Middle frontal gyrus (tissue), 1 donor: ENCODE results near the gene FGD5.

Experiments
- DNase-seq: peaks from one replicate; pipeline ENCODE4 v3.0.0-alpha.2; 2015; ENCODE audit warnings: low spot score; ENCODE audit errors: extremely low spot score

The FGD5 gene

DNA sequence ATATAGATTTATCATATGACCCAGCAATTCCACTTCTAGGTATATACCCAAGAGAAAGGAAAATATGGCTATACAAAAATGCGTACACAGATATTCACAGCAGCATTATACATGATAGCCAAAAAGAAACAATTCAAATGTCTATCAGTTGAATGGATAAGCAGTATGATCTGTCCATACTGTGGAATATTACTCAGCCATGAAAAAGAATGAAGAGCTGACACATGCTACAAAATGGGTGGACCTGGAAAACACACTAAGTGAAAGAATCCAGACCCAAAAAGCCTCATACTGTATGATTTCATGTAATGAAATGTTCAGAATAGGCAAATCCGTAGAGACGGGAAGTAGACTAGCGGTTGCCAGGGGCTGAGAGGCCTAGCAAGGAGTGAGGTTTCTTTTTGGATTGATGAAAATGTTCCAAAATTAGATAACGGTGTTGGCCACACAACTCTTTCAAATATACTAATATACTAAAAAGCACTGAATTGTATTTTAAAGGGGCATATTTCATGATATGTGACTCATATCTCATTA lies 33.4 kb downstream of the FGD5 start:
- DNase-seq = no peak

DNA sequence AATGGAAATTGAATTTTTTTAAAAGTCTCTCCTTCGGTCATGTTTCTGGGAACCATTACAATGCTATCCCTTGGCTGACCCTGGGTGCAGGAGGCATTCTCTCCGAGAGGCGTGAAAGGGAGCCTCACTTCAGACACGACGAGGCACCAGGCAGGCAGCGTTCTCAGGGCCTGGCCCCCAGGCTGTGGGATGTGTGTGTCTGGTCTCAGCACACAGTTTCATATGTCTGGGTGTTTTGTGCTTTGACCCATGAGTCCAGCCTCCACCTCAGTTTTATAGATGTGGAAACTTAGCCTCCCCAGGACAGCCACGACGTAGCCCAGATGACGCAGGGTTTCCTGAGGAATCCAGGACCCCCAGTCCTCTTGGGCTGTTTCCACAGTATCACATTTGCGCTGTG lies 34.0 kb downstream of the FGD5 start:
- no peak for DNase-seq

DNA sequence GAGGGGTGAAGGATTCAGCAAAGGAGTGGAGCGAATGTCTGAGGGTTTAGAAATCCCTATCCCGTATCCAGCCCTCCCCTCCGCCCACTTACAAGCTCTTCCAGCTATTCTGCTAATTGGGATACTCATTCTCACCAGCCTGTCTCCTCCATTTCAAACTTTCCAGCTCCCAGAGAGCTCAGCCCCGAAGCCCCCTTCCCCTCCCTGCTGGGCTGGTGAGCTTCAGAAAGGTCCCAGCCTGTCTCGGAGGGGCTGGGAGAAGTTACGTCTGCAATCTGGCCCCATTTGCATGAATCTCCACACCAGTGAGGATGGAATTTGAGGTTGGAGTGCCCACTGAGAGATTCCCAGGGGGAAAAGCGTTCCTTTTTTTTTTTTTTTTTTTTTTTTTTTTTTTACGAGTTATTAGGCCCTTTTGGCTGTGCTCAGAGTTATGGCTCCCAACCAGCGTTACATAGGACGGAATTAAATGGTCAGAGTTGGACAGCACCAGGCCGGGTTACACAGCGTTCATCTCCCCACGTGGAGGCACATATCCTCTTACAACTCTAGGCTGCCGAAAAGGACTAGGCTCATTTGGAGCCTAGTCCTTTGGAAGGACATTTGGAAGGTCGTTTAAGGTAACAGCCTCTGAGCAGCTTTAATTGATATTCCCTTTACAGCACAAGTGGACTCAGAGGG lies 34.6 kb downstream of the FGD5 start:
- DNase-seq = no peak

DNA sequence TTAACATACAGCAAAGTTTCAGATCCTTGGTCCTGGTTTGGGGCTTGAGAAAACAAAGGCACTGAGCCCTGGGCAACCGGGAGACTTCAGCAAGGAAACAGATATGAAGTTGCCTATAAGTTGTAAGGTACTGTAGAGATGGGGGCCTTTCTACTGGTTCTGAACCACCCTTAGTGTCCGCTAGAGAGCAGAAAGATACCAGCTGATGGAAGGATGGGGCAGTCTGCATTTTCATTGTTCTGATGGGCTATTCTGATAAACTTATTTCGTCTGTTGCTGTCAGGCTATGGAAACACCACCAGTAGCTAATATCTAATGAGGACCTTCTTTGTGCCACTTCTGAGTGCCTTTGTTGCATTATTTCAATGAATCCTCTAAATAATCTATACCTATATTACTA lies 38.7 kb downstream of the FGD5 start:
- no peak for DNase-seq

DNA sequence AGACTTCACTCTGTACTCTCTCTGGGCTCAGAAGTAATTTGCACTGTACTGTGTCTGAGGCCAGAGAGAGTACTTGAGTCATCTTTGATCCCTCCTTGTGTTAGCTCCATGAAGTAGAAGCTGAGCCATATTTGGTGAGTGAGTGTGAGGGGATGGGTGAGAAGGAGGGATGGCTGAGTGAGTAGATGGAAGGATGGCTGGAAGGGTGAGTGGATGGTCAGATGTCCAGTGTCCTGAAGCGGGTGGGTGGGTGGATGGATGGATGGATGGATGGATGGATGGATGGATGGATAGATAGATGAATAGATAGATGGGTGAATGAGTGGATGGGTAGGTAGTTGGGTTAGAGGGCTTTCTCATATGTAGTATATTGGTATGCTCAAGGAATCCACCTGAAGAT lies 39.3 kb downstream of the FGD5 start:
- DNase-seq = no peak

DNA sequence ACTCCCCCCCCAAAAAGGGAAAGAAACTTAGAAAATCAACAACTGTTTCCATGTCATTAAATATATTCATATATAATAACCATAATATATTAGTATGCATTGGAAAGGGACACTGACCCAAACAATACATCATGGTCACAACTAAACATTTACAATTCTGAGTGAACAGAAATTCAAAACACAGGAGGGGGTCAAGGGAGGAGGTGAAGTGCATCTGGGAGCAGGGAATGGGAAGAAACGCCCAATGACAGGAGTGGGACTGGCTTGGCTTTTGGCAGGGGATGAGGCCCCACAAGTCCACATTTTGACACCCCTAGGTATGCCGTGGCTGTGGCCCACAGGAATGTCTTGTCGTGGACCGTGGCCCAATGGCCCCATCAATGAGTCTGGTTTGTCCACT lies 41.1 kb downstream of the FGD5 start:
- DNase-seq = no peak

DNA sequence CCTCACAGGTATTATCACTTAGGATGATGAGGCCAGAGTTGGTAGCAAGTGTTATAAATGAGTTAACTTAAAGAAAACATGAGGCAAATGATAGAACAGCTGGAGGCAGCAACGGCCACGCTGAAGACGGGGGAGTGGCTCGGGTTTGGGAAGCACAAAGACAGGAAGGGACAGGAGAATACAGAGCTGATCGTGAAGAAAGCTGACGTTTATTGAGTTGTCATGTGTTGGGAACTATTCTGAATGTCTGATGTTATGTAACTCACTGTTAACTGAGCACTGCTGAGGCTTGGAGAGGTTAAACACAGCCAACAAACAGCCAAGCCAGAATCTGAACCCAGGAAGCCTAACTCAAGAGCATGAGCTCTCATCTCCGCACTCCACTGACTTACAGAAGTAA lies 42.3 kb downstream of the FGD5 start:
- DNase-seq = no peak

DNA sequence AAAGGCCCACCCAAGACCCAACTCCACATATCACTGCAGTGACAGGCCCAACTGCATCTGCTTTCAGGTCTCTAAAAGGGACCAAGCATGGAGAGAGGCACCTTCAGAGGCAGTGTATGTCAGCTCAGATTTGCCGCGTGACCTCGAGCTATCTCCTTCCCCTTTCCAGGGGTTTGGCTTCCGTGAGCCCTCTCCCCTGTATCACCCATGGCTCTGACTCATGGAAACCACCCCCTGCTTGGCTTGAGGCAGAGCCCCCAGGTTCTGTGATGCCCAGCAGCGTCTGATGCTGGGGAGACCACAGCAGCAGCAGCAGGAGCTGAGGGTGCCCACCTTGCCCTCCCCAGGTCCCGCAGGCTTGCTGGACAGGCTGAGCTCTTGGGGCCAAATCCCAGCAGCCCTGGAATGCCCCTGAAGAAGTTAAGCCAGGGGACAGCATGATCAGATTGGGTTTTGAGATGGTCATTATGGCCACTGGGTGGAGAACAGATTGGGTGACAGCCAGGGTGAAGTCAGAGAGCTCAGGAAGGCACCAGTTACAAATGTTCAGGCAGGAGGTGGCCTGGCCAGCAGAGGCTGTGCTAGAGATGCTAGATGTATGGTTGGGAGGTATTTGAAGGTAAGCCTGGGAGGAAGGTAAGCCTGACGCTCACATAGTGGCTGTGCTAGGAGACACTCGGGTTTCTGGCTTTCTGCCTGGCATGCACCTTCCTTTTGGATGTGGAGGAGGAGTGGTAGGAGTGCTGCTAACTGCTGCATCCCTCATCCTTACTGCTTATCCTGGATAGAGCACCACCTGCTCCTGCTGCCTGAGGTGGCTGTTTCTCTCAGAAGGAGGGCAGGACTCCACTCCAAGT lies 42.9 kb downstream of the FGD5 start:
- DNase-seq = no peak

DNA sequence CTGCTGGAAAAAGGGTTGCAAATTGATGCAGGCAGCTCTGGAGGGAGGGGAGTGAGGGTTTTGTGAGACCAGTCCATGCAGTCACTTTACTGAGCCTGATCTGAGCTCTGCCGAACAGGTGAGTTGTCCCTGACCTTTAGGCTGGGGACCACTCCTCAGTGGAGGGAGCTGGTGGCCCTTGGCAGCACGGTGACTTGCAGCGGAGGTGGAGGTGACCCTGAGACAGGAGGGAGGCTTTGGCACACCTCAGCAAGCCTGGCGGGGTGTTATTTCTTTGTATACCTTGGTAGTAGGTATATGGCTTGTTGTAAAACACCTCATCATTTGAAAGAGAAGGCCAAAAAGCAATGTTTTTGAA lies 43.5 kb downstream of the FGD5 start:
- DNase-seq = no peak

DNA sequence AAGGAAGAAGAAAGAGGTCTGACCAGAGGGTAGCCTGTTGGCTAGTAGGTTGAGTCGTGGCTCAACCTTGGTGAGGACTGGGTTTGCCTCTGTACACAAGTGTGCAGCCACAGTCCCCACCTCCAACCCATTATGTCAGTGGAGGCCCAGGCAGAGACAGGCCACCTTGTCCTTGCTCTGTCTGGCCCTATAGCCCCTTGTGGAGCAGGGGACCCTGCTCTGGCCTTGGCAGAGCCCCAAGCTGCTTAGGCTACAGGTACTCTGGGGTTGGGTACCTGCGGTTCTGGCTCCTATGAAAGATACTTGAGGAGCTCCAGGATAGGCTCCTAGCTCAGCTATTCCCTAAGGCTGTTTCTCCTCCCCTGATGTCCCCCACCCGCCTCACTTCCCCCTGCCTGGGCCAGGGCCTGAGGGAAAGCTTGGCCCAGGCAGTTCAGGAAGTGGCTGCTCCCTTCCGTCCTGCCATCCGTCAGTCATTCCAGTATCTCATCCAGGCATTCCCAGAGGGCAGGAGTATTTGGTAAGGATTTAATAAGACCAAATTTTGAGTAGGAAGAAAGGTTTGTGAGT lies 44.0 kb downstream of the FGD5 start:
- DNase-seq = no peak

DNA sequence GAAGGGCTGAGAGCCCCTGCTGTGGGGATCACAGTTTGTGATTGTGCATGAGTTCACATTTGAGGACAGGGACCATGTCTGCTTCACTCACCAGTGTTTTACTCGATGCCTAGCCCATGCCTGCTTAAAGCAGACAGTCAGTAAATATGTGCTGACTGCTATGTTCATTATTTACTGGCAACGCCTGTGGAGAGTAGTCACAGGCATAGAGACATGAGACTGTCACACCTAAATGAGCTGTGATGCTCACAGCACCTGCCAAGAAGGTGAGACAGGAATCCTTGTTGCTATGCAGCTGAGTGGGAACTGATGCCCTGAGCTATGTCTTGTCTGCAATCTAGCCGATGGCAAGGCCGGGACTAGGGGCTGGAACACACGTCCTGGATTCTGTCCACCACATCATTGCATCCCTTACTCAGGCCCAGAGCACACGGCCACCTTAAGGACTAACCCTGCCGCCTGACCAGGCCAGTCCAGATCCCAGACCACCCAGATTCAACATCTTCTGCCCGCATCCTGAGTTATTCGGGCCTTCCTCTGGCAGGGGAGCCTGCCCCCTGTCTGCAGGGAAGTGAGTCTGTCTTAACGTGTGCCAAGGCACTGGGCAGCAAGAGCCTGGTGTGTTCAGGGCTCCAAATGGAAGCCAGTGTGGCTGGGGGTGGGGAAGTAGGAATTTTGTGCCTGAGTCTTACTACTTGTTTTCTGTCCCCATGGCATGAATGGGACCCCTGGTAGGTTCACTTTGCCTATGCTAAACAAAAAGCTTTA lies 44.8 kb downstream of the FGD5 start:
- DNase-seq = no peak

DNA sequence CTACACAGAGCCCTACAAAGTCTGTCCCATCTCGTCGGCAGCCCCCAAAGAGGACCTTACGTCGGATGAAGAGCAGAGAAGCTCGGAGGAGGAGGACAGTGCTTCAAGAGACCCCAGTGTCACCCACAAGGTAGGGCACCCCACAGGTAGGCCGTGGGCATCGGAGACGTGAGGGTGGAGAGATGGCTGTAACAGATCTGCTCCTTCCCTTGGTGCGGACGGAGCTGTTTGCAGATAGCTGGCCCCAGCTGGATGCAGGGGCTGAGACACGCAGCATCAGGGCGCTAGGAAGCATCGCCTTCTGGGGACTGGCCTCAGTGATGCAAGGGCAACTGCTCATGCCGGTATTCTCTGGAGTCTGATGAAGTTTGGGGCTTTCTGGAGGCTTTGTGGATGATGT lies 45.4 kb downstream of the FGD5 start:
- no peak for DNase-seq

DNA sequence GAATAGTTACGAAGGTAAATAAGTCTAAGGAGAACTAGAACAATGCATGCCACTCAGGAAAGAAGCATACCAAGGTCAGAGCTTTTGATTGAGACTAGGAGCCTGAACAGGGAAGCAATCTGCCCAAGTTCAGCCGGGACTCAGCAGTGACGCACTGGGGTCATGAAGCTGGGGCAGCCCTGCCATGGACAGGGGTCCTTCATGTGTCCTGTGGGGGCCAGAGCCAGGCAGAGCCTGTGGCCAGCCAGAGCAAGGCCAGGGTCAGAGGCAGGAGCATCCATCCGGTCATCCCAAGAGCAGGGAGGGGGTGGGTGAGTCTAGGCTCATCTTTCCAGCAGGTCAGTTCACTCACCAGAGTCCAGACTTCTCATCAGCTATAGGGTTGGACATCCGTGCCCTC lies 47.9 kb downstream of the FGD5 start:
- DNase-seq = no peak

DNA sequence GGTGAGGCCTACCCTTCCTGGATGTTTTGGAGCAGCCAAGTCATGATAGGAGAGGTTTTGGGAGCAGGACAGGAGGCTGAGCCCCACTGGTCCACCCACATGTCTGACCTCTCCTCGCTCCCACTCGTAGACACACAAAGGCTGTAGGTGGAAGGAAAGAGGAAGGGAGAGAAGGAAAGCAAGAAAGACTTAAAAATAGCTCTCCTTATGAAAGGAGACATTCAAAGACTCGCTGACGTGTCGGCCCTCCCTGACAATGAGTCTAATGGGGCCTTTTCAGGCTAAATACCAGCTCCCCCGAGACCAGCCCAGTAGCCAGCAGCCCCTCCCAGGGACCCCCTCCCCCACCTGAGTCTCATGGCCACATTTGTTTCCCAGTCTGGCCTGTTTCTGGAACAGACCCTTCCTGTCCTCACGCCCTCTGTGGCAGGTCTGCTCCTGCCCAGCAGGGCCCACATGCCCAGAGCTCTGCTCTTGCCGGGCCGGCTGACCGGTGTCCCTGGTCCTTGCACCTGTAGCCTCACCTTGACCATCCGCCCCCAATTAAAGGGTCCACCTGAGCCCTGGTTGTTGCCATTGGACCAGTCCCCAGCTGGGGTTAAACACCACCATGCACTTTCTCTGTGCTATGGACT lies 49.3 kb downstream of the FGD5 start:
- no peak for DNase-seq

DNA sequence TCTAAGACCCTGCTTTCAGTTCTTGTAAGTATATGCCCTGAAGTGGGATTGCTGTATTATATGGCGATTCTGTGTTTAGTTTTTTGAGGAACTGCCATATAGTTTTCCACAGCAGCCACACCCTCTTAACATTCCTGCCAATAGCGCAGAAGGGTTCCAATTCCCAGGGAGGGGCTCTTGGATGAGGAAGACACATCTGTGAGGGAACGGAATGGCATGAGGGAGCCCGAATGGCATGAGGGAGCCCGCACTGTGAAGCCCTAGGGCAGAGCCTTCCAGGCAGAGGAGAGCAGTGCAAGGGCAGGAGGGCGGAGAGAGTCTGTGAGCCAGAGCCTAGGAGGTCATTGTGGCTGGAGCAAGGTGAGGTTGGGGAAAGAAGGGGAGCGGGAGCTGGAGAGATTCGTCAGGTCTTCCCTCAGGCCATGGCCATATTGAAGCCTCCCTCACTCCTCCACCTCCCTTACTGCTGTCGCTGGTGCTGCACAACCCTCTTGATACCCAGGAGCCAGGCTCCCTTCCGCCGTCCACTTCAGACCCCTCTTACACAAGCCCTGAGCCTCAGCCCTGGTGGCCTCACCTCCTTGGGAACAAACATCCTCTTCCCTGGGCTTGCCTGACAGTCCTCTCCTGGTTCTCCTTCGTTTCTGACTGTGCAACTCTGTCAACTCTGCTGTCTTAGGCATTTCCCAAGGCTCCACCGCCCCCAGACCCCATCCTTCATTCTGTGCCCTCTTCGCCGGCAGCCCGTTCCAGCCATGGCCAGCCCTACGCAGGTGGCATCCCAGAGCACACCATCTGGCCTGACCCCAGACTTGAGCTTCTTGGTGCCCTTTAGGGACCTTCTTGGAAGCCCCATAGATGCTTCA lies 51.4 kb downstream of the FGD5 start:
- no peak for DNase-seq

DNA sequence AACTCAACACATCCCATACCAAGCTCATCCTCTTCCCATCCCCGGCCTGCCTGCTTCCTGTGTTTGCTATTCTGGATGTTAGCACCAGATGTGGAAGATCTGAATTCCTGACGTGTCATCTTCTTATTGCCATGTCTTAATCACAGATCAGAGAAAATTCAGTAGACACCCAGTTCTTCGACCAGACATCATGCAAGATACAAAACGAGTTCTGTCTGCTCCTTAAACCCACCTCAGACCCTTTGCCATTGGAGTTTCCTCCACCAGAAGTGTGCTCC lies 52.0 kb downstream of the FGD5 start:
- DNase-seq = no peak

DNA sequence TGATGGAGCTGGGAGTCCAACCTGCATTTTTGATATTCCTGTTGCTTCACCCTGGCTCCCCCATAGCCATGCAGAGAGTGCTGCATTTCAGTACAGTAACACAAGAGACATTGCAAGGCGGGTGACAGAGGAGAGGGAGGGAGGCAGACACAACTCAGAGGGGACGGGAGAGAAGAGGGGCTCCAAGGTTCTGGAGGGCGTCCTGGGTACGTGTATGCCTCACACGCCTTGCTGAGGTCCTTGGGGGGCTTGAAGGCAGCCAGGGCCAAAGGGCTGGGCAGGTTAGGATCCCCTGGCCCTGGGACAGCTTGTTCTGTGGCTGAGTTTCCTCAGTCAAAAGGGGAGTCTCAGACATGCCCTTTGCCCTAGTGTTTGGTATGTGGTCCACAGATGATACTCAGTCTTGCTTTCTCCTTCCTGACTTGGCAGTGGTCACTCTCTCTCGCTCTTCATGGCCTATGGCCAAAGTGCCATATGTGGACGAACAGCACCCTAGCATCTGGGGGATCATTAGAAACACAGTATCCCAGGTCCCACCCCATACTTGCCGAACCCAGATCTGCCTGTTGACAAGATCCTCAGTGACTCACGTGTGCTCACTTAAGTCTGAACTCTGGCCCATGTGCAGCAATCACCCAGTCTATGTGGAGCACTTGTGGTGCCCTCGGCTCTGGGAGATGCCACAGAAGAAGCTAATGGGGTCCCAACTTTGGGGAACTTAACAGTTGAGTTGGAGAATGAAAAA lies 52.9 kb downstream of the FGD5 start:
- DNase-seq = no peak

DNA sequence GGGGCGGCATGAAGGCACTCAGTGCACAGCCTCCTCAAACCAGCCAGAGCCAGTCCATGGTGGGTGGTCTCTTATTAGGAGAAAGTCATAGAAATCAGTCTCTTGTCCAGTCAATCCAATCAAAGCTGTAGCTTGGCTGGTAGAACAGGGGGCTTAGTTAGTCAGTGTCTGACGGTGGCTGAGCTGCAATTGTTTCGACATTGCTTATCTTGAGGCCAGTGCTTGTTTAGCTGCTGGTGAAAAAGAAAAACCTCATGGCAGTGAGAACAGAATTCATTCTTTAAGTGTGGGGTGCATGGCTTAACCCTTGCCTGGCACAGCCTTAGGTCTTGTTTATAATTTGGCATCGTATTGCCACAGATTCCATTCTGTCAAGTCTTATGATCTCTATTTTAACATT lies 53.9 kb downstream of the FGD5 start:
- DNase-seq = no peak

DNA sequence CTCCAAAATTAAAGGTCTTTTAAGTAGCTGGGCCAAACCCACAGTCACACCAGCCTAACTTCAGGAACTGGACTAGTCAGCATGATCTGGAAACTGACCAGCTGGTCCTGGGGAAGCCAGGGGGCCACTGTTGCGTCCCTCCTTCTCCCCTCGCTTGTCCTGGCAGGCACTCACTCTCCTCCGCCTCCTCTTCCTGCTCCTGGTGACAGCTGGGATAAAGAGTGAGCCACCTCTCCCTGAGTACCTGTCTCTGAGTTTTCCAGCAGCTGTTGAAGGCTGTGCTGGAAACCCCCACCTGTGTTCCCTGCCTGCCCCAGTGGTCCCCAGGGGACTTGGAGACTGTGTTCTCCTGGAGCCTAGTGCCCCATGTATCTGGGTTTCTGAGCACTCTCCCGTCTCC lies 56.0 kb downstream of the FGD5 start:
- no peak for DNase-seq
